ENCODE results near the gene MSL3. TPM values are rescaled to one million over a fixed set of nuclear protein-coding genes. Genes with fewer than 3 reads are reported as not detected.

The MSL3 gene
- total RNA-seq, result 10 to 100 TPM; 24.6 to 37.7 (median 31.3) TPM

GRCh38 chrX:11757719-11758399 is at the start of gene MSL3:
MSL3 (plus strand) TSS chrX:11758237; CDS start chrX:11758264, 27 bp downstream.
- peak within 1 kb of the TSS; percentile 87 to 93 (median 91) for H3K27ac ChIP-seq
- ATAC-seq (ENCODE audit: low FRiP score in 2 of 2) (peak; percentile 65 to 87), DNase-seq (peak; percentile 54 to 94)
- no peaks in the 10 kb centered on the region for H3K27me3 ChIP-seq
- H3K36me3 ChIP-seq, result peaks cover 0 to 12% (median 5%) of the 10 kb centered on the region in 4 donors
- no peaks in the 10 kb centered on the region for H3K9me3 ChIP-seq
- WGBS, 2 donors, result no CpG with 5 or more reads among the region's 93 CpGs
- H3K4me1 ChIP-seq, result peaks cover 0 to 6% (median 1%) of the 10 kb centered on the region in 4 donors
- peak within 1 kb of the TSS; percentile 60 to 83 (median 68) for H3K4me3 ChIP-seq
- peak in 2 of 4 donors; percentile 51 to 66 for TF ChIP-seq POLR2A (IDR thresholded peaks at IDR 0.05)
- no peak for TF ChIP-seq POLR2AphosphoS5 (IDR thresholded peaks at IDR 0.05)
- no peak for TF ChIP-seq EP300 (IDR thresholded peaks at IDR 0.05)

- 86 to 98% methylated on average over 5 of the region's 5 CpGs for WGBS, 2 donors
- H3K36me3 ChIP-seq, result no peaks in the 10 kb centered on the region
- H3K27me3 ChIP-seq, result no peaks in the 10 kb centered on the region
- no peak for DNase-seq
- H3K4me1 ChIP-seq, result no peaks in the 10 kb centered on the region
- ATAC-seq (ENCODE audit: low FRiP score in 2 of 2), result no peak
- H3K4me3 ChIP-seq, result no peak overlapping the region
- TF ChIP-seq EP300 (IDR thresholded peaks at IDR 0.05) (no peak), CTCF (IDR thresholded peaks at IDR 0.05) (no peak), POLR2AphosphoS5 (IDR thresholded peaks at IDR 0.05) (no peak), POLR2A (IDR thresholded peaks at IDR 0.05) (no peak)
- H3K27ac ChIP-seq, result no peak overlapping the region
- no peaks in the 10 kb centered on the region for H3K9me3 ChIP-seq
Measured at GRCh38 chrX:11722304-11722703, 35.7 kb upstream of the MSL3 start.

- no peaks in the 10 kb centered on the region for H3K9me3 ChIP-seq
Measured at GRCh38 chrX:11724122-11725017, 33.7 kb upstream of the MSL3 start.

GRCh38 chrX:11725631-11726442 is 32.2 kb upstream of the MSL3 start:
- ATAC-seq (ENCODE audit: low FRiP score in 2 of 2), result no peak
- DNase-seq, result no peak
- no peak overlapping the region for H3K4me3 ChIP-seq
- WGBS, 2 donors, result 66 to 79% methylated on average over 8 of the region's 8 CpGs
- no peaks in the 10 kb centered on the region for H3K9me3 ChIP-seq
- H3K27me3 ChIP-seq, result no peaks in the 10 kb centered on the region
- H3K36me3 ChIP-seq, result no peaks in the 10 kb centered on the region
- no peaks in the 10 kb centered on the region for H3K4me1 ChIP-seq
- no peak overlapping the region for H3K27ac ChIP-seq
- TF ChIP-seq EP300 (IDR thresholded peaks at IDR 0.05) (no peak), CTCF (IDR thresholded peaks at IDR 0.05) (no peak), POLR2AphosphoS5 (IDR thresholded peaks at IDR 0.05) (no peak), POLR2A (IDR thresholded peaks at IDR 0.05) (no peak)

More at GRCh38 chrX:11724122-11725017, 33.7 kb upstream of the MSL3 start:
- no peaks in the 10 kb centered on the region for H3K4me1 ChIP-seq
- 53 to 65% methylated on average over 6 to 7 of the region's 7 CpGs for WGBS, 2 donors
- no peak overlapping the region for H3K27ac ChIP-seq
- no peaks in the 10 kb centered on the region for H3K27me3 ChIP-seq
- no peak for DNase-seq
- H3K36me3 ChIP-seq, result no peaks in the 10 kb centered on the region
- ATAC-seq (ENCODE audit: low FRiP score in 2 of 2), result no peak
- TF ChIP-seq POLR2AphosphoS5 (IDR thresholded peaks at IDR 0.05), result no peak
- peak; percentile 35 to 69 (median 51) for TF ChIP-seq CTCF (IDR thresholded peaks at IDR 0.05)
- H3K4me3 ChIP-seq, result no peak overlapping the region

Data from upper lobe of left lung (tissue), 6 donors.